Stimulated activated CD4-positive, alpha-beta T cell treated with anti-CD3 and anti-CD28 coated beads, Interleukin-1b, Interleukin-23, amount 100 ng/mL, for 4 hours (primary cell): Measurements from ENCODE around the gene HSPB9.

Experiments
- DNase-seq, 2 donors: peaks; one replicate each; pipeline ENCODE4 v3.0.0-alpha.2; 2020; ENCODE audit warnings: low read depth in 2 of 2

Gene HSPB9

GRCh38 chr17:42101513-42102292 lies 20.9 kb upstream of the HSPB9 start:
- DNase-seq, result peak in 1 of 2 donors; percentile 60

GRCh38 chr17:42103221-42103954 lies 19.2 kb upstream of the HSPB9 start:
- no peak for DNase-seq

GRCh38 chr17:42104264-42104663 lies 18.3 kb upstream of the HSPB9 start:
- DNase-seq, result no peak

DNA sequence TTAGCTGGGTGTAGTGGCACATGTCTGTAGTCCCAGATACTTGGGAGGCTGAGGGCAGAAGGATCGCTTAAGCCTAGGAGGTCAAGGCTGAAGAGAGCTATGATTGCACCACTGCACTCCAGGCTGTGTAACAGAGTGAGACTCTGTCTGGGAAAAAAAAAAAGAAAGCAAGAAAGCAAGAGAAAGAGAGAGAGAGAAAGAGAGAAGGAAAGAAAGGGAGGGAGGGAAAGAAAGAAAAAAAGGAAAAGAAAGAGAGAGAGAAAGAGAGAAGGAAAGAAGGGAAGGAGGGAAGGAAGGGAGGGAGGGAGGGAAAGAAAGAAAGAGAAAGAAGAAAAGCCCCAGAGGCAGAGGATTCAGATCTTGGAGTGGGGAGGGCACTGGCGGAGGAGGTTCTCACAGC lies 16.6 kb upstream of the HSPB9 start:
- no peak for DNase-seq

- no peak for DNase-seq
Measured at GRCh38 chr17:42107124-42107523, 15.5 kb upstream of the HSPB9 start.

DNA sequence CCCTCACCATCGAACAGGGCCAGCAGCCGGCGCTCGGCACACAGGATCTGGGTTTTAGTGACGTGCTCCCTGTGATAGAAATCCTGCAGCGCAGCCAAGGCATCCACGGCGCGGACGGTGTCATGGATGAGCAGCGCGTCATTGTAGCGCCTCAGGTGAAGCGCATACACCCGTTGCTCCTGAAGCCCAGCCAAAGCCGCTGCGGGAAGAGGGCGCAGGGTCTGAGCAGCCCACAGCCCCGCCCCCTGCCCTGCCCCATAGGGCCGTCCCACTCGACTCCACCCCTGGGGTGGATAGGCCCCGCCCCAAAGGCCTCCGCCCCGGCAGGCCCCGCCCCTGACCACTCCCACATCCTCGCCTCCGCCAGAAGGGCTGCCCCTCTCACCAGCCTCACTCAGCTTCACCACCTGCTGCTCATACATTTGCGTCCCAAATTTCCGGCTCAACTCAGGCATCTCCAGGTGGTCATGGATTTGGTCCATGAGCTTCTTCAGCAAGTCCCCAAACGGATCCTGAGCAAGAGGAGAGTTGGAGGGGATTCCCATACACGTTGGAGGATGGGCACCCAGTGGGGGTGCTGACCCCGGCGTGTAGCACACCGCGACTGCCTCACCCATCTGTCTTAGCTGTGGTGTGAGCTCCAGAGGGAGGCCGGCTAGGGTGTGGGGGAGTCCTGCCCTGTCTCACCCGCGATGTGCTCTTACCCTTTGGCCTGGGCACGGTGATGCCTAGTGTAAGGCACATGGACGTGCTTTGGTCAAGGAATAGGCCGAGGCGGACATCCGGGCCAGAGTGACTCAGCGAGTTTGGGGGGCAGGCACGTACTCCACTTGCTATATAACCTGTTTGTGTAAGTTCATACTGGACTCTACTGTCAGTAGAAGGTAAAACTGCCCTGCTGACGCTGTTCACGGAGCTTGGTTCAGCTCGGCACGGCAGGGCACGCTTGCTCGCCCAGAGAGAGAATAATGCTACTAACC lies 14.7 kb upstream of the HSPB9 start:
- DNase-seq, result peak; percentile 89 to 95

GRCh38 chr17:42109086-42109485 lies 13.5 kb upstream of the HSPB9 start:
- no peak for DNase-seq

GRCh38 chr17:42110301-42111264 lies 12.0 kb upstream of the HSPB9 start:
- DNase-seq, result no peak

- no peak for DNase-seq
Measured at GRCh38 chr17:42111265-42111636, 11.4 kb upstream of the HSPB9 start.

- DNase-seq, result no peak
Measured at GRCh38 chr17:42111871-42112551, 10.6 kb upstream of the HSPB9 start.

DNA sequence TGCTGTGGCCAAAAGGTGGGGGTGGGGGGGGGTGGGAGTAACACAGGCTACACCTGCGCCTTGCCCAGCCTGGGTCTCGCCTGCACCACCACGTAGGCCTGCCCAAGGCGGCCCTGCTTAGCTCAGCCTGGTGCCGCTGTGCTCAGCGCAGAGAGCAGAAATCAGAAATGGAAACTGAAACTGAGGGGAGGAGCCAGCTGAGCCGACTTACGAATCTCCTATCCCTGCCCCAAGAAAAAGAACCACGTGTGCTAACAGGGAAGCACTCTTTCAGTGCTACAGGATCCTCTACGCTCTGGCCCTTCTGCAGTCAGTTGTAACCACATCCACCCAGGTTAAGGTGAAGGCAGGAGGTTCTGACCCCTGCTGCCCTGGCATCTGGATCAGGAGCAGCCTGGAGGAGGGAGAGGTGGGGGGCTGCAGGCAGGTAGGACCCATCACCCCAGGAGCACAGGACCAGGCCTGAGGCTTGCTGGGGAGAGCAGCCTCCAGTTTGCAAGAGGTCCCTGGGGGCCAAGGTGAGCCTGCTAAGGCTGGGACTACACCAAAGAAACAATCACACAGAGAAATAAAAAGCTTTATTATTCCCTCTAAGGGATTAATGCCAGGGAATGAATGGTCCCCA lies 9.9 kb upstream of the HSPB9 start, which contains the start of gene DHX58:
TSS of gene DHX58 (minus strand) at position 163 of the 625 bp plus-strand sequence. CDS start 822 bp downstream, outside the sequence.
- peak; percentile 51 to 71 for DNase-seq

DNA sequence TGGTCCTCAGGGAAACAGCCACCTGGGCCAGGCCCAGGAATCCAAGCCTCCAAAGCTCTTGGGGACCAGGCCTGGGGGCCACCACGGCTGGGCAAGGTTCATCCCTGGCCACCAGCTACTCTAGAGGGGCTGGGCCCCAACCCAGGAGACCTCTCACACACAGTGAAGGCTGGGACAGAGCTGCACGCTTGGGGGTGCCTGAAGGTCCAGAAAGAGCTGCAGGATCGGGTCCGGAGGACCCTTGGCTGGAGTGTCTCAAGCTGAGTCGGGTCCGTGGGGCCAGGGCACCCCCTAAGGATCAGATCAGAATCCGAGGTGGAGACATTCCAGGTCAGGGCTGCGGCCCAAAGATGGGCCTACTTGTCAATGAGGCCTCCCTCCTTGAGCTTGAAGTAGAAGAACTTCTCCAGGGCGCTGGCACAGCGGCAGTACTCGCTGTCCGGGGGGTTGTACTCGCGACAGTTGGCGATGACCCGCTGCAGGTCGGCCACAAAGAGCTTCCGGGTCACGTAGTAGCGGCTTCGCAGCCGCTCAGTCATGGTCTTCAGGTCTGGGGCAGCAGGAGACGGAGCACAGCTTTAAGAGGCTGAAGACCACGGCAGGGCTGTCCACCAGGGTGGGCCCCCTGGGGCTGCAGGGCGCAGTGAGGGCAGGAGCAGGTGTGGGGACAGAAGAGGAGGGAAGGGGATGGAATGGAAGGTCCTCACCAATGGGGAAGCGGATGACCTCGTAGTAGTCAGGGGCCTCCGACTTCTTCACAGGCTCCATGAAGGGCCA lies 9.1 kb upstream of the HSPB9 start:
- no peak for DNase-seq

DNA sequence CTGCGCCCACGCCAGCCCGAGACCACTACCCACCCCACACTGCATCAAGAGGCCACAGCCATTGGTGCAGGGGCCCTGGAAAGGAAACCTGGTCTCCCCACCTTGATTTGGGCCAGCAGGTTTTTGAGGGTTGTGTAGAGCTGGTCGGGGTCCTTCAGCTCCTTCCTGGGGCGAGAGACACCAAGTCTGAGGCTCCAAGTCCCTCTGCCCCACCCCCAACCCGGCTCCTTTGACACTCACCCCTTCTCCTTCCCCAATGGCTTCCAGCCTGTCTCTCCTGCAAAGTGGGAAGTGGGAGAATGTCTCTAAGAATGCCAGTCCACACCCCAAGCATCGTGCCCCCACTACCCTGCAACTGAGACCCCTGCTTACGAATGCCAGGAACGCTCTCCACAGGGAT lies 8.5 kb upstream of the HSPB9 start:
- no peak for DNase-seq

- peak; percentile 68 to 77 for DNase-seq
Measured at GRCh38 chr17:42116705-42117396, 5.8 kb upstream of the HSPB9 start.

- DNase-seq, result no peak
Measured at GRCh38 chr17:42117397-42118125, 5.0 kb upstream of the HSPB9 start.

- no peak for DNase-seq
Measured at GRCh38 chr17:42118126-42118510, 4.5 kb upstream of the HSPB9 start.

- no peak for DNase-seq
Measured at GRCh38 chr17:42118545-42118944, 4.1 kb upstream of the HSPB9 start.

GRCh38 chr17:42119301-42119700 lies 3.3 kb upstream of the HSPB9 start:
- no peak for DNase-seq
